ENCODE data around the gene GBE1. TPM values are rescaled to one million over a fixed set of nuclear protein-coding genes. Genes with fewer than 3 reads are reported as not detected.
A peak's percentile ranks its signal among the peaks of the same experiment; 100 is the strongest.

Gene GBE1
- total and polyA plus RNA-seq, 10 of the 15 experiments (the other 5 are each of a cell fraction or from before 2014, with no cell fraction given), result 21.4 to 62.2 (median 41.5) TPM

GRCh38 chr3:81602781-81603180 is 158.7 kb downstream of the GBE1 start:
- H3K4me1 ChIP-seq (ENCODE audit: control insufficient read depth, insufficient read depth, low read length), result no peaks in the 10 kb centered on the region
- DNase-seq (ENCODE audit: low read depth, low spot score), result no peak
- ATAC-seq, result no peak
- WGBS (ENCODE audit: insufficient coverage, insufficient replicate concordance, low lambda C conversion rate, missing lambda C conversion rate), result 100% methylated on average over 2 of the region's 2 CpGs
- ChIA-PET POLR2A (no interaction called here), SMC1A (ENCODE audit: uncharacterized antibody, unreplicated experiment) (interaction anchor here (0.5 to 1.9 kb wide), 4 partner anchors 16 to 127 kb away, joined by 3 to 6 read pairs (median 3); no protein-coding TSS in a partner anchor), RAD21 (ENCODE audit: unreplicated experiment) (no interaction called here), CTCF (no interaction called here)
- no peaks in the 10 kb centered on the region for H3K27me3 ChIP-seq (replicated peaks in 1 of 2; ENCODE audit: control insufficient read depth in 2 of 2, insufficient read depth in 2 of 2, low read length in 1 of 2)
- H3K9me3 ChIP-seq (replicated peaks; ENCODE audit: control insufficient read depth, insufficient read depth, low read length), result no peaks in the 10 kb centered on the region
- BruUV-seq (replicated peaks), result no TSS peak
- no peak overlapping the region for H3K9ac ChIP-seq (ENCODE audit: control insufficient read depth, insufficient read depth, low read length)
- H3K4me2 ChIP-seq (ENCODE audit: control insufficient read depth, insufficient read depth), result no peak overlapping the region
- in situ Hi-C loops (cut with MboI), result no loop called here
- no peak for TF ChIP-seq TAF1 (IDR thresholded peaks at IDR 0.05; ENCODE audit: borderline replicate concordance, low read depth, low read length)
- no peak for TF ChIP-seq CHD4 (IDR thresholded peaks at IDR 0.05)
- no peak for TF ChIP-seq STAT3 (IDR thresholded peaks at IDR 0.05; ENCODE audit: low read depth, low read length)
- H3K36me3 ChIP-seq (ENCODE audit: control insufficient read depth in 2 of 2, insufficient read depth in 2 of 2, low read length in 1 of 2), result no peaks in the 10 kb centered on the region
- no peak for FAIRE-seq
- no peaks in the 10 kb centered on the region for H3K79me2 ChIP-seq (ENCODE audit: control insufficient read depth, insufficient read depth, low read length)
- intact Hi-C loops (cut with micrococcal nuclease; ENCODE audit: unreplicated experiment), result no loop called here
- no peaks in the 10 kb centered on the region for H4K20me1 ChIP-seq (ENCODE audit: control insufficient read depth, insufficient read depth)
- H2AFZ ChIP-seq (ENCODE audit: control insufficient read depth, low read depth, low read length), result no peak overlapping the region
- H3K4me3 ChIP-seq, result no peak overlapping the region
- no peak overlapping the region for H3K27ac ChIP-seq (ENCODE audit: control insufficient read depth, insufficient read depth)

- intact Hi-C loops (cut with micrococcal nuclease; ENCODE audit: unreplicated experiment), result no loop called here
- WGBS (ENCODE audit: insufficient coverage, insufficient replicate concordance, low lambda C conversion rate, missing lambda C conversion rate), result 96% methylated on average over 2 of the region's 2 CpGs
- Histone ChIP-seq H3K4me3 (no peak overlapping the region), H3K27ac (ENCODE audit: control insufficient read depth, insufficient read depth) (no peak overlapping the region), H3K27me3 (replicated peaks in 1 of 2; ENCODE audit: control insufficient read depth in 2 of 2, insufficient read depth in 2 of 2, low read length in 1 of 2) (no peaks in the 10 kb centered on the region), H3K4me1 (ENCODE audit: control insufficient read depth, insufficient read depth, low read length) (no peaks in the 10 kb centered on the region), H3K9ac (ENCODE audit: control insufficient read depth, insufficient read depth, low read length) (no peak overlapping the region), H4K20me1 (ENCODE audit: control insufficient read depth, insufficient read depth) (no peaks in the 10 kb centered on the region), H3K9me3 (replicated peaks; ENCODE audit: control insufficient read depth, insufficient read depth, low read length) (no peaks in the 10 kb centered on the region), H3K36me3 (ENCODE audit: control insufficient read depth in 2 of 2, insufficient read depth in 2 of 2, low read length in 1 of 2) (no peaks in the 10 kb centered on the region), H3K4me2 (ENCODE audit: control insufficient read depth, insufficient read depth) (no peak overlapping the region), H2AFZ (ENCODE audit: control insufficient read depth, low read depth, low read length) (no peak overlapping the region), H3K79me2 (ENCODE audit: control insufficient read depth, insufficient read depth, low read length) (no peaks in the 10 kb centered on the region)
- FAIRE-seq, result no peak
- SMC1A ChIA-PET (ENCODE audit: uncharacterized antibody, unreplicated experiment), result interaction anchor here (0.6 to 1.9 kb wide), 5 partner anchors 15 to 172 kb away, joined by 3 to 6 read pairs (median 4); no protein-coding TSS in a partner anchor
- in situ Hi-C loops (cut with MboI), result no loop called here
- no TSS peak for BruUV-seq (replicated peaks)
- RAD21 ChIA-PET (ENCODE audit: unreplicated experiment), result no interaction called here
- POLR2A ChIA-PET, result interaction anchor here (0.9 kb wide), 1 partner anchor 11 kb away, joined by 3 read pairs; no protein-coding TSS in a partner anchor
- ATAC-seq, result peak; percentile 44; the same call in 2 of the 3 replicates
- no peak for DNase-seq (ENCODE audit: low read depth, low spot score)
- CTCF ChIA-PET, result interaction anchor here (1.0 to 1.7 kb wide), 5 partner anchors 10 to 112 kb away, joined by 3 to 5 read pairs (median 3); no protein-coding TSS in a partner anchor
- peak; percentile 44; the same call in 1 of the 2 replicates for TF ChIP-seq SPI1 (IDR thresholded peaks at IDR 0.05; ENCODE audit: borderline replicate concordance, insufficient read depth, low read depth, low read length)
- no peak for TF ChIP-seq KLF5 (IDR thresholded peaks at IDR 0.05; ENCODE audit: partially characterized antibody)
- no peak for TF ChIP-seq PAX5 (IDR thresholded peaks at IDR 0.05; ENCODE audit: borderline replicate concordance, low read depth, low read length)
- no peak for TF ChIP-seq E4F1 (IDR thresholded peaks at IDR 0.05; ENCODE audit: borderline replicate concordance, partially characterized antibody)
- TF ChIP-seq RELB (IDR thresholded peaks at IDR 0.05; ENCODE audit: low read depth), result no peak
- no peak for TF ChIP-seq NFYB (IDR thresholded peaks at IDR 0.05; ENCODE audit: insufficient read depth, low read depth, low read length)
- no peak for TF ChIP-seq PBX3 (IDR thresholded peaks at IDR 0.05; ENCODE audit: insufficient replicate concordance, low read depth, low read length)
- TF ChIP-seq RUNX3 (IDR thresholded peaks at IDR 0.05; ENCODE audit: low read length), result 0 out of 2 replicates have a peak, but pooled peaks have one; percentile 17
Measured at GRCh38 chr3:81601707-81602305, 159.6 kb downstream of the GBE1 start.
